ENCODE measurements around the gene TET3.

- TF ChIP-seq CTCF (IDR thresholded peaks at IDR 0.05; ENCODE audit: low read depth, low read length): no peak
- TF ChIP-seq EZH2phosphoT487 (IDR thresholded peaks at IDR 0.05; ENCODE audit: low read depth): no peak
These were observed 17.2 kb downstream of the TET3 start for GRCh38 chr2:74001781-74002504.

Data from OCI-LY3 (cell line).